ACC112 (cell line): ENCODE measurements around the gene ZNF772.

Experiments used
- H2AFZ ChIP-seq: fragments of 200-600 bp; sonication (generic); one replicate; pipeline ENCODE4 v1.6.0; 2017; ENCODE audit warnings: antibody characterized with exemption, low read length; ENCODE audit not compliant: unreplicated experiment
- H3K27ac ChIP-seq: fragments of 200-600 bp; sonication (generic); 2 replicates; pipeline ENCODE4 v1.5.1; 2014; ENCODE audit warnings: low read depth, mild to moderate bottlenecking, antibody characterized with exemption, low read length, moderate library complexity
- H3K27me3 ChIP-seq: fragments of 200-600 bp; sonication (generic); 2 replicates; pipeline ENCODE4 v1.6.1; 2014; ENCODE audit warnings: mild to moderate bottlenecking, antibody characterized with exemption, low read length, moderate library complexity, mixed read lengths; ENCODE audit not compliant: insufficient read depth
- H3K36me3 ChIP-seq: fragments of 200-600 bp; sonication (generic); 2 replicates; pipeline ENCODE4 v1.6.1; 2016; ENCODE audit warnings: mild to moderate bottlenecking, antibody characterized with exemption, low read length, moderate library complexity, mixed read lengths; ENCODE audit not compliant: insufficient read depth
- H3K4me1 ChIP-seq: fragments of 200-600 bp; sonication (generic); one replicate; pipeline ENCODE4 v1.6.1; 2016; ENCODE audit warnings: low read length, mixed read lengths; ENCODE audit not compliant: insufficient read depth, unreplicated experiment, control insufficient read depth
- H3K4me3 ChIP-seq: fragments of 200-600 bp; sonication (generic); 2 replicates; pipeline ENCODE4 v1.5.1; 2014; ENCODE audit warnings: mild to moderate bottlenecking, low read depth, low read length
- H3K79me2 ChIP-seq: fragments of 200-600 bp; sonication (generic); one replicate; pipeline ENCODE4 v1.6.0; 2016; ENCODE audit warnings: low read length; ENCODE audit not compliant: control insufficient read depth, unreplicated experiment, insufficient read depth

The ZNF772 gene

GRCh38 chr19:57435062-57435978, 42.0 kb downstream of the ZNF772 start, which contains the start of gene ZNF749:
Gene ZNF749, plus strand, starts transcription at chr19:57435325. Its CDS starts 254 bp downstream, at chr19:57435579.
- peaks cover 18% of the 10 kb centered on the region for H3K79me2 ChIP-seq
- no peaks in the 10 kb centered on the region for H3K36me3 ChIP-seq
- peaks cover 3% of the 10 kb centered on the region for H3K4me1 ChIP-seq
- H3K4me3 ChIP-seq = peak within 1 kb of the TSS; percentile 96
- H3K27ac ChIP-seq = no peak within 1 kb of the TSS
- no peaks in the 10 kb centered on the region for H3K27me3 ChIP-seq
- H2AFZ ChIP-seq = peak within 1 kb of the TSS; percentile 96

GRCh38 chr19:57434386-57435061, 42.8 kb downstream of the ZNF772 start:
- Histone ChIP-seq H3K27ac (no peak overlapping the region), H3K27me3 (no peaks in the 10 kb centered on the region), H2AFZ (peak overlapping the region; percentile 96), H3K36me3 (no peaks in the 10 kb centered on the region), H3K4me3 (peak overlapping the region; percentile 96), H3K79me2 (peaks cover 13% of the 10 kb centered on the region), H3K4me1 (peaks cover 3% of the 10 kb centered on the region)

GRCh38 chr19:57421037-57421436, 56.3 kb downstream of the ZNF772 start:
- no peak overlapping the region for H2AFZ ChIP-seq
- peaks cover 43% of the 10 kb centered on the region for H3K36me3 ChIP-seq
- no peak overlapping the region for H3K4me3 ChIP-seq
- H3K27ac ChIP-seq = no peak overlapping the region
- H3K4me1 ChIP-seq = no peaks in the 10 kb centered on the region
- H3K27me3 ChIP-seq = no peaks in the 10 kb centered on the region
- H3K79me2 ChIP-seq = peaks cover 2% of the 10 kb centered on the region

GRCh38 chr19:57419439-57419838, 57.9 kb downstream of the ZNF772 start:
- Histone ChIP-seq H3K4me1 (no peaks in the 10 kb centered on the region), H3K27me3 (no peaks in the 10 kb centered on the region), H3K4me3 (no peak overlapping the region), H3K27ac (no peak overlapping the region), H3K36me3 (peaks cover 43% of the 10 kb centered on the region), H2AFZ (no peak overlapping the region), H3K79me2 (peaks cover 3% of the 10 kb centered on the region)
